Left cardiac atrium (tissue), 4 donors: ENCODE results near the gene KITLG. TPM values are rescaled to one million over a fixed set of nuclear protein-coding genes. Genes with fewer than 3 reads are reported as not detected.
"Not testable (repeated sequence)": the region's sequence is repeated elsewhere in the genome, so short reads cannot be mapped to it uniquely, and the experiment has no call there.

Experiments used
- ATAC-seq, 2 donors: fragments of 200-7000 bp; cut with Tn5 transposase; one replicate each; pipeline ENCODE4 v1.9.1; 2020; ENCODE audit warnings: mild to moderate bottlenecking in 2 of 2, moderate library complexity in 2 of 2
- DNase-seq: peaks from one replicate; pipeline ENCODE4 v3.0.0-alpha.2; 2020
- intact Hi-C, 2 donors: fragments of 100-400 bp; cut with DNase I; formaldehyde crosslinking; loops; one replicate each; pipeline versions ENCODE4 v1.14.1 to v1.15.1; 2022 to 2023
- total RNA-seq, 2 donors: library from RNA; stranded (reverse); fragmentation: NEBNext Ultra II Directional; extraction: Animal tissue kit (Norgen Biotek cat#: 25700); gene quantifications; one replicate each; pipeline ENCODE4 v1.2.1, GENCODE V29; 2021
- donor health status: DM: no; HTN: yes; CAD: no.
- donor health status: DM: no; HTN: yes; CAD: no; lungs with severe emphysema.
- donor health status: DM: yes; HTN: yes; CAD: no.
- donor health status: Dilated cardiomyopathy.

The KITLG gene
- total RNA-seq, 2 donors from 2014 or later = 12.0 to 16.7 TPM

GRCh38 chr12:88549929-88550328, 30.3 kb downstream of the KITLG start:
- DNase-seq (no peak), ATAC-seq (no peak)
- intact Hi-C loops = no loop called here

GRCh38 chr12:88547949-88548348, 32.3 kb downstream of the KITLG start:
- intact Hi-C loops, ATAC-seq, DNase-seq: not testable (repeated sequence)

- intact Hi-C loops = no loop called here
These were observed 33.4 kb downstream of the KITLG start for GRCh38 chr12:88546853-88547252.

GRCh38 chr12:88546226-88546625, 34.0 kb downstream of the KITLG start:
- intact Hi-C loops = no loop called here
- no peak for DNase-seq
- ATAC-seq = no peak

More at GRCh38 chr12:88546853-88547252, 33.4 kb downstream of the KITLG start:
- ATAC-seq (no peak), DNase-seq (no peak)

GRCh38 chr12:88544991-88545980, 35.0 kb downstream of the KITLG start:
- no peak for DNase-seq
- no peak for ATAC-seq
- intact Hi-C loops = no loop called here

- intact Hi-C loops = no loop called here
- ATAC-seq = no peak
- no peak for DNase-seq
These were observed 40.4 kb downstream of the KITLG start for GRCh38 chr12:88539893-88540292.

- DNase-seq (no peak), ATAC-seq (peak in 1 of 2 donors; percentile 33)
- intact Hi-C loops = no loop called here
These were observed 41.6 kb downstream of the KITLG start for GRCh38 chr12:88538697-88539096.

- ATAC-seq (peak in 1 of 2 donors; percentile 52), DNase-seq (no peak)
- intact Hi-C loops = no loop called here
These were observed 42.0 kb downstream of the KITLG start for GRCh38 chr12:88538250-88538649.

- DNase-seq (no peak), ATAC-seq (no peak)
- intact Hi-C loops = no loop called here
These were observed 49.4 kb downstream of the KITLG start for GRCh38 chr12:88530868-88531267.

GRCh38 chr12:88529531-88530488, 50.5 kb downstream of the KITLG start:
- DNase-seq (peak; percentile 20), ATAC-seq (peak in 1 of 2 donors; percentile 49)
- intact Hi-C loops = no loop called here

- no peak for DNase-seq
- intact Hi-C loops = no loop called here
- ATAC-seq = no peak
These were observed 57.3 kb downstream of the KITLG start for GRCh38 chr12:88522961-88523360.

- ATAC-seq (no peak), DNase-seq (no peak)
- intact Hi-C loops = no loop called here
These were observed 59.8 kb downstream of the KITLG start for GRCh38 chr12:88520436-88520820.

- ATAC-seq = peak in 1 of 2 donors; percentile 21
- DNase-seq = peak; percentile 20
- intact Hi-C loops = no loop called here
These were observed 60.4 kb downstream of the KITLG start for GRCh38 chr12:88519802-88520435.

GRCh38 chr12:88518863-88519403, 61.3 kb downstream of the KITLG start:
- ATAC-seq = no peak
- no peak for DNase-seq
- intact Hi-C loops = no loop called here

GRCh38 chr12:88516811-88517210, 63.5 kb downstream of the KITLG start:
- no peak for ATAC-seq
- intact Hi-C loops = no loop called here

GRCh38 chr12:88510843-88511242, 69.4 kb downstream of the KITLG start:
- intact Hi-C loops = no loop called here
- no peak for ATAC-seq
- DNase-seq = no peak

More at GRCh38 chr12:88516811-88517210, 63.5 kb downstream of the KITLG start:
- no peak for DNase-seq

- no peak for ATAC-seq
- intact Hi-C loops = no loop called here
- DNase-seq = no peak
These were observed 70.4 kb downstream of the KITLG start for GRCh38 chr12:88509851-88510250.

GRCh38 chr12:88509347-88509746, 70.9 kb downstream of the KITLG start:
- no peak for DNase-seq
- no peak for ATAC-seq
- intact Hi-C loops = no loop called here

- ATAC-seq, intact Hi-C loops, DNase-seq: not testable (repeated sequence)
These were observed 72.4 kb downstream of the KITLG start for GRCh38 chr12:88507851-88508250.
